Activated CD8-positive, alpha-beta memory T cell treated with anti-CD3 and anti-CD28 coated beads, Interleukin-2, amount 10 ng/mL, durations not matched to agents 7 days and 5 days (primary cell): ENCODE measurements around the gene GGPS1. TPM values are rescaled to one million over a fixed set of nuclear protein-coding genes. Genes with fewer than 3 reads are reported as not detected.

Experiments
- ATAC-seq: fragments of 150-1000 bp; cut with Tn5 transposase; one replicate; pipeline ENCODE4 v1.10.0; 2021; ENCODE audit warnings: moderate library complexity
- CTCF ChIA-PET: fragments of 350-600 bp; sonication (Branson Sonifier 250); formaldehyde crosslinking; loops from one replicate; lab custom pipeline; 2021; ENCODE audit warnings: antibody characterized with exemption; lab: Charles Lee
- DNase-seq: peaks from one replicate; pipeline ENCODE4 v3.0.0-alpha.2; 2020
- H3K27ac Mint-ChIP-seq: one replicate; pipeline ENCODE4 v1.8.0; 2021; ENCODE audit warnings: mild to moderate bottlenecking, mixed read lengths
- H3K27me3 Mint-ChIP-seq: one replicate; pipeline ENCODE4 v1.8.0; 2021; ENCODE audit warnings: mixed read lengths
- H3K36me3 Mint-ChIP-seq: one replicate; pipeline ENCODE4 v1.8.0; 2021; ENCODE audit warnings: mild to moderate bottlenecking, mixed read lengths
- H3K4me1 Mint-ChIP-seq: one replicate; pipeline ENCODE4 v1.8.0; 2021; ENCODE audit warnings: mixed read lengths
- H3K4me3 Mint-ChIP-seq: one replicate; pipeline ENCODE4 v1.8.0; 2021; ENCODE audit warnings: mild to moderate bottlenecking, moderate library complexity, mixed read lengths
- H3K9me3 Mint-ChIP-seq: one replicate; pipeline ENCODE4 v1.8.0; 2022; ENCODE audit warnings: low read depth, mixed read lengths
- total RNA-seq, 2 experiments: library from RNA; stranded (reverse); gene quantifications; one replicate each; pipeline ENCODE4 v1.2.3, GENCODE V29; 2021

Gene GGPS1
- total RNA-seq, 2 experiments from 2014 or later = 22.7 to 23.9 TPM

GRCh38 chr1:235329139-235329902, 951 bp downstream of the GGPS1 start:
- peak; percentile 13 for ATAC-seq
- H3K4me1 Mint-ChIP-seq = peaks cover 41% of the 10 kb centered on the region
- peak; percentile 79 for DNase-seq
- no peaks in the 10 kb centered on the region for H3K9me3 Mint-ChIP-seq
- no peak overlapping the region for H3K27ac Mint-ChIP-seq
- H3K27me3 Mint-ChIP-seq = no peaks in the 10 kb centered on the region
- CTCF ChIA-PET = interaction anchor here (0.9 to 1.4 kb wide), 5 partner anchors 12 to 99 kb away, joined by 3 to 6 read pairs (median 3); partner anchors contain the start of gene TBCE
- no peak overlapping the region for H3K4me3 Mint-ChIP-seq
- H3K36me3 Mint-ChIP-seq = peaks cover 23% of the 10 kb centered on the region

- Mint-ChIP-seq H3K36me3 (peaks cover 16% of the 10 kb centered on the region), H3K27ac (no peak overlapping the region), H3K27me3 (no peaks in the 10 kb centered on the region), H3K4me1 (peaks cover 30% of the 10 kb centered on the region), H3K9me3 (no peaks in the 10 kb centered on the region), H3K4me3 (no peak overlapping the region)
- ATAC-seq = no peak
- CTCF ChIA-PET = interaction anchor here (1.2 kb wide), 1 partner anchor 11 kb away, joined by 4 read pairs; no protein-coding TSS in a partner anchor
- no peak for DNase-seq
Measured at GRCh38 chr1:235330918-235331285, 2.5 kb downstream of the GGPS1 start.

- CTCF ChIA-PET = interaction anchor here (1.2 kb wide), 1 partner anchor 12 kb away, joined by 4 read pairs; no protein-coding TSS in a partner anchor
- Mint-ChIP-seq H3K4me3 (no peak overlapping the region), H3K9me3 (no peaks in the 10 kb centered on the region), H3K4me1 (peaks cover 31% of the 10 kb centered on the region), H3K36me3 (peaks cover 16% of the 10 kb centered on the region), H3K27ac (no peak overlapping the region), H3K27me3 (no peaks in the 10 kb centered on the region)
- ATAC-seq (no peak), DNase-seq (no peak)
Measured at GRCh38 chr1:235331401-235331800, 3.0 kb downstream of the GGPS1 start.

DNA sequence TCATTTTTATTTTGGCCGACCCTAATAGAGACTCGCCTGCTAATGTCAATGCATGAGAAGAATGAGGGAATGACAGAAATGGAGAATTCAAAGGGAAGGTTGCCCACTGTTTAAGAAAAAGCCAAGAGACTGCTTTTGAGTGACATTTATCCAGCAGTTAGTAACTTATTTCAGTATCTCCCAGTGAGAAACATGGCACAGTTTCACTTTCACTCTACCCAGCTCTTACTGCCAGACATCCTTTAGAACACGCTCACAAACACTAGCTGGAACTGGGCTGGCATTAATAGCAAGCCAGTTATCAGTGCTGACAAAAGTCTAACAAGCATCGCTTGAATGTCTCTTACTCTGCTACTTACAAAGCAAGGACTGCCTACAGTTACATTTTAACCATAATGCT, 8.5 kb downstream of the GGPS1 start:
- no peaks in the 10 kb centered on the region for H3K27me3 Mint-ChIP-seq
- H3K4me3 Mint-ChIP-seq = peak overlapping the region; percentile 65
- CTCF ChIA-PET = interaction anchor here (1.0 to 1.4 kb wide), 3 partner anchors 78 to 84 kb away, joined by 3 to 5 read pairs (median 3); no protein-coding TSS in a partner anchor
- H3K4me1 Mint-ChIP-seq = peaks cover 22% of the 10 kb centered on the region
- DNase-seq = peak; percentile 44
- peak; percentile 98 for ATAC-seq
- no peaks in the 10 kb centered on the region for H3K9me3 Mint-ChIP-seq
- peak overlapping the region; percentile 87 for H3K27ac Mint-ChIP-seq
- peaks cover 16% of the 10 kb centered on the region for H3K36me3 Mint-ChIP-seq

DNA sequence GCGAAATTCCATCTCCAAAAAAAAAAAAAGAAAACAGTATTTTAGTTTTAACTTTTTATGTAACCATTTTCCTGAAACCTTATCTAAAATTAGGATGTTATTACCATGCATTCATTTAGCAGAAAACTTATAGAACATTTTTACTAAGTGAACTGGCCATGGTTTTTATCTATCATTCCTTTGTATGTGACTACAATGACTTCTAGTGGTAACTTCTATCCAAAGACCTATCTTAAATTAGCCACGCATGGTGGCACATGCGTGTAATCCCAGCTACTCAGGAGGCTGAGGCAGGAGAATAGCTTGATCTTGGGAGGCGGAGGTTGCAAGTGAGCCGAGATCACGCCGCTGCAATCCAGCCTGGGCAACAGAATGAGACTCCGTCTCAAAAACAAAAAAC, 11.4 kb downstream of the GGPS1 start:
- no peak overlapping the region for H3K4me3 Mint-ChIP-seq
- H3K27me3 Mint-ChIP-seq = no peaks in the 10 kb centered on the region
- ATAC-seq = no peak
- H3K9me3 Mint-ChIP-seq = no peaks in the 10 kb centered on the region
- H3K4me1 Mint-ChIP-seq = peaks cover 14% of the 10 kb centered on the region
- peaks cover 27% of the 10 kb centered on the region for H3K36me3 Mint-ChIP-seq
- CTCF ChIA-PET = interaction anchor here (2.0 kb wide), 1 partner anchor 76 kb away, joined by 5 read pairs; no protein-coding TSS in a partner anchor
- no peak for DNase-seq
- no peak overlapping the region for H3K27ac Mint-ChIP-seq

DNA sequence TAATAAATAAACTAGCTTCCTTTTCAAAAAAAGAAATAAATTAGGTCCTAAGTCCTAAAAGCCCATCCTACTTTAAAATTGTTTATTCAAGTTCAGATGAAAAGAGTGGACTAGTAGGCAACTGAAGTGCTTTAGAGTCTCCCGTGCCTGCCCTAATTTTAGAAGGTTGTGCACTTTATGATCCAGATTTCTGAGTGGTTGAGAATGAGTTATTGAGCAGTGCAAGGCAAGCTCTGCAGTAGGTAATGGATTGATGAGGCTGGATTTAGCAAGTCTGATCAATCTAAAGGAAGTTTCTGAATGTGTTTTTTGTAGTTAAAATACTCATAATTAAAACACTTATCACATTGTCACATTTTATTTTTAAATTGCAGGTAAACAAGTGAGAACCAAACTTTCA, 13.0 kb downstream of the GGPS1 start:
- CTCF ChIA-PET = interaction anchor here (0.6 to 1.4 kb wide), 6 partner anchors 12 to 256 kb away, joined by 3 to 4 read pairs (median 3); no protein-coding TSS in a partner anchor
- DNase-seq = no peak
- H3K9me3 Mint-ChIP-seq = no peaks in the 10 kb centered on the region
- H3K27me3 Mint-ChIP-seq = no peaks in the 10 kb centered on the region
- H3K27ac Mint-ChIP-seq = no peak overlapping the region
- no peak overlapping the region for H3K4me3 Mint-ChIP-seq
- peaks cover 30% of the 10 kb centered on the region for H3K36me3 Mint-ChIP-seq
- H3K4me1 Mint-ChIP-seq = peaks cover 10% of the 10 kb centered on the region
- ATAC-seq = no peak

GRCh38 chr1:235342039-235342438, 13.7 kb downstream of the GGPS1 start:
- no peak for DNase-seq
- Mint-ChIP-seq H3K4me1 (peaks cover 5% of the 10 kb centered on the region), H3K9me3 (no peaks in the 10 kb centered on the region), H3K27me3 (no peaks in the 10 kb centered on the region), H3K27ac (no peak overlapping the region), H3K4me3 (no peak overlapping the region), H3K36me3 (peaks cover 26% of the 10 kb centered on the region)
- CTCF ChIA-PET = interaction anchor here (0.6 to 1.5 kb wide), 4 partner anchors 12 to 255 kb away, joined by 3 to 4 read pairs (median 3); no protein-coding TSS in a partner anchor
- no peak for ATAC-seq

DNA sequence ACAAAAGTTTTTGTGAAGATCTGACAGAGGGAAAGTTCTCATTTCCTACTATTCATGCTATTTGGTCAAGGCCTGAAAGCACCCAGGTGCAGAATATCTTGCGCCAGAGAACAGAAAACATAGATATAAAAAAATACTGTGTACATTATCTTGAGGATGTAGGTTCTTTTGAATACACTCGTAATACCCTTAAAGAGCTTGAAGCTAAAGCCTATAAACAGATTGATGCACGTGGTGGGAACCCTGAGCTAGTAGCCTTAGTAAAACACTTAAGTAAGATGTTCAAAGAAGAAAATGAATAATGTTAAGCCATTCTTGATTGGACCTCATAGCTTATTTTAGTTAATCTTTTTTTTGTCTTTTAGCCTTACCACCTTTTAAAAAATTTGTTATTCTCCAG, 14.1 kb downstream of the GGPS1 start:
- CTCF ChIA-PET = interaction anchor here (1.2 to 1.5 kb wide), 2 partner anchors 74 to 83 kb away, joined by 3 to 4 read pairs; no protein-coding TSS in a partner anchor

GRCh38 chr1:235343726-235344125, 15.4 kb downstream of the GGPS1 start:
- H3K36me3 Mint-ChIP-seq = peaks cover 24% of the 10 kb centered on the region
- ATAC-seq = no peak
- H3K9me3 Mint-ChIP-seq = no peaks in the 10 kb centered on the region
- DNase-seq = no peak
- H3K4me1 Mint-ChIP-seq = no peaks in the 10 kb centered on the region
- no peak overlapping the region for H3K27ac Mint-ChIP-seq
- no peak overlapping the region for H3K4me3 Mint-ChIP-seq
- CTCF ChIA-PET = interaction anchor here (0.6 kb wide), 1 partner anchor 238 kb away, joined by 3 read pairs; no protein-coding TSS in a partner anchor
- no peaks in the 10 kb centered on the region for H3K27me3 Mint-ChIP-seq

More for the DNA sequence above, 14.1 kb downstream of the GGPS1 start:
- no peak overlapping the region for H3K4me3 Mint-ChIP-seq
- no peaks in the 10 kb centered on the region for H3K27me3 Mint-ChIP-seq
- H3K27ac Mint-ChIP-seq = no peak overlapping the region
- peaks cover 2% of the 10 kb centered on the region for H3K4me1 Mint-ChIP-seq
- peak; percentile 14 for DNase-seq
- ATAC-seq = no peak
- no peaks in the 10 kb centered on the region for H3K9me3 Mint-ChIP-seq
- peaks cover 25% of the 10 kb centered on the region for H3K36me3 Mint-ChIP-seq

DNA sequence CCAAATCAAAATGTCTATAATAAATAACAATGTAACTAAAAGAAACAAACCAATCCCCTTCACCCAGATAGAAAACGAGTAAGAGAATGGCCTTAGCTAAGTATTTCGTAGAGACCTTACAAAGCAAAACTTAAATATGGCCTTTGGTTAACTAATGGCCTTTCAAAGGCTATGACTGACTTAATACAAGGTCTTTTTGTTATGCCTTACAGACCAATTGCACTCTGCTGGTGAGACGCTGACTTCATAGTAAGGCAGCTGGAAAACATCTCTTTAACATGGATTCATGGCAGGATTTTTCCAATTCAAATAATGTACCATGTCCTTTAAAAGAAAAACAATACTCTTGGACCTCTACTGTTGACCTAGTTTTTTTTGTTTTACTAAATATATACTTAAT, 23.1 kb downstream of the GGPS1 start:
- Mint-ChIP-seq H3K4me3 (no peak overlapping the region), H3K36me3 (peaks cover 2% of the 10 kb centered on the region), H3K9me3 (no peaks in the 10 kb centered on the region), H3K27ac (no peak overlapping the region), H3K27me3 (no peaks in the 10 kb centered on the region), H3K4me1 (no peaks in the 10 kb centered on the region)
- ATAC-seq (no peak), DNase-seq (no peak)
- CTCF ChIA-PET = no interaction called here

GRCh38 chr1:235351898-235352297, 23.5 kb downstream of the GGPS1 start:
- DNase-seq = no peak
- H3K27me3 Mint-ChIP-seq = no peaks in the 10 kb centered on the region
- no peak overlapping the region for H3K27ac Mint-ChIP-seq
- H3K36me3 Mint-ChIP-seq = peaks cover 2% of the 10 kb centered on the region
- CTCF ChIA-PET = no interaction called here
- ATAC-seq = no peak
- no peak overlapping the region for H3K4me3 Mint-ChIP-seq
- H3K4me1 Mint-ChIP-seq = no peaks in the 10 kb centered on the region
- H3K9me3 Mint-ChIP-seq = no peaks in the 10 kb centered on the region

DNA sequence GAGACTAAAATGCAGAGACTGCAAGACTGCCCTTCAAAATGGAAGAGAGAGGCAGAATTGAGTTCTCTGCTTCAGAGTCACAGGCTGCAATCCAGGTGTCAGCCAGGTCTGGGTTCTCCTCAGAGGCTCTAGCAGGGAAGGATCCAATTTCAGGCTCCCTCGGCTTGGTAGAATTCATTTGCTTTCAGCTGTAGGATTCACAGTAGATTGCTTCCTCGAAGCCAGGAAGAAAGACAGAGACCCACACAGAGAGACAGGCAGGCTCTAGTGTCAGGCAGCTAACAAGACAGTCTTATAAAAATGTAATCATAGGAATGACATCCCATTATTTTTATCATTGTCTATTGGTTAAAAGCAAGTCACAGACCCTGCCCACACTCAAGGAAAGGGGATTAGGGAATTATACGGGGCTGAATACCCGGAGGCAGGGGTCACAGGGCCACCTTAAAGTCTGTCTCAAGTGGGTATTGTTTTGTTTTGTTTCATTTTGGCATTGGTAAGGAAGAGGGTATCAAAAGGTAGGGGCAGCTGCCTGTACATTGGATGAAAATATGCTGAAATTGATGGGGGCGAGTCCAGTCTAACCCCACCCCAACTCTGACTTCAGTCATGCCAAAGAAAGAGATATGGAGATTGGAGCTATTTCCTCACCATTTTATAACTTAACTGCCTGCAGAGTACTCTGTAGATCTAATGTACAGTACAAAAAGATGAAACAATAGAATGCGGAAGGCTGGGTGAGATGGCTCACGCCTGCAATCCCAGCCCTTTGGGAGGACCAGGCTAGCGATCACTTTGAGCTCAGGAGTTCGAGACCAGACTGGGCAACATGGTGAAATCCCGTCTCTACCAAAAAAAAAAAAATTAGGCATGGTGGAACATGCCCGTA, 29.4 kb downstream of the GGPS1 start:
- Mint-ChIP-seq H3K9me3 (no peaks in the 10 kb centered on the region), H3K4me3 (no peak overlapping the region)
- CTCF ChIA-PET = interaction anchor here (1.3 kb wide), 1 partner anchor 13 kb away, joined by 5 read pairs; no protein-coding TSS in a partner anchor

DNA sequence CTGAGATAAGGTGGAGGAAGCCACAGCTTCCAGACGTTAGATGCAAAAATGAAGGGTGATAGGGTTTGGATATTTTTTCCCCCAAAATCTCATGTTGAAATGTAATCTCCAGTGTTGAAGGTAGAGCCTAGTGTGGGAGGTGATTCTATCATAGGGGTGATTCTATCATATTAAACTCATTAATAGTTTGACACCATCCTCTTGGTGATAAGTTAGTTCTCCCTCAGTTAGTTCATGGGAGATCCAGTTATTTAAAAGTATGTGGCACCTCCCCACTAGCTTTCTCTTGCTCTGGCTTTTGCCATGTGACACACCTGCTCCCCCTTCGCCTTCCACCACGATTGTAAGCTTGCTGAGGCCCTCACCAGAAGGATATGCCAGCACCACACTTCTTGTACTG, 30.5 kb downstream of the GGPS1 start:
- H3K9me3 Mint-ChIP-seq = no peaks in the 10 kb centered on the region
- no peak overlapping the region for H3K4me3 Mint-ChIP-seq
- no peaks in the 10 kb centered on the region for H3K36me3 Mint-ChIP-seq
- no peaks in the 10 kb centered on the region for H3K27me3 Mint-ChIP-seq
- no peaks in the 10 kb centered on the region for H3K4me1 Mint-ChIP-seq
- no peak overlapping the region for H3K27ac Mint-ChIP-seq
- CTCF ChIA-PET = no interaction called here
- DNase-seq (no peak), ATAC-seq (no peak)

More for the DNA sequence above, 29.4 kb downstream of the GGPS1 start:
- ATAC-seq = no peak
- DNase-seq = no peak
- H3K36me3 Mint-ChIP-seq = no peaks in the 10 kb centered on the region
- H3K4me1 Mint-ChIP-seq = no peaks in the 10 kb centered on the region
- H3K27ac Mint-ChIP-seq = no peak overlapping the region
- no peaks in the 10 kb centered on the region for H3K27me3 Mint-ChIP-seq
